ENCODE results near the gene TGM3.

GRCh38 chr20:2350606-2351005, 54.8 kb downstream of the TGM3 start:
- TF ChIP-seq CTCF (tag by site-specific recombination; IDR thresholded peaks at IDR 0.05) (no peak), ZNF670 (tag by site-specific recombination; IDR thresholded peaks at IDR 0.05; ENCODE audit: low read depth) (no peak), ZNF707 (tag by site-specific recombination; IDR thresholded peaks at IDR 0.05) (no peak), ZBTB26 (tag by site-specific recombination; optimal IDR thresholded peaks at IDR 0.05) (no peak), ZNF146 (tag by site-specific recombination; IDR thresholded peaks at IDR 0.05) (no peak), ZNF423 (tag by site-specific recombination; IDR thresholded peaks at IDR 0.05) (no peak), ZNF274 (IDR thresholded peaks at IDR 0.05; ENCODE audit: low read length) (no peak), ZNF274 (tag by site-specific recombination; IDR thresholded peaks at IDR 0.05; ENCODE audit: borderline replicate concordance) (no peak), MYNN (tag by site-specific recombination; IDR thresholded peaks at IDR 0.05; ENCODE audit: borderline replicate concordance) (no peak), KLF9 (tag by site-specific recombination; IDR thresholded peaks at IDR 0.05; ENCODE audit: low read depth) (no peak), ZNF24 (tag by site-specific recombination; IDR thresholded peaks at IDR 0.05) (no peak)

Measured in HEK293 (cell line).